GM21619 (cell line): ENCODE data around the gene SYT9.

Experiments used
- ATAC-seq: cut with Tn5 transposase; IDR thresholded peaks from one replicate; pipeline ENCODE4 v1.9.1; 2021; ENCODE audit not compliant: unreplicated experiment

The SYT9 gene

DNA sequence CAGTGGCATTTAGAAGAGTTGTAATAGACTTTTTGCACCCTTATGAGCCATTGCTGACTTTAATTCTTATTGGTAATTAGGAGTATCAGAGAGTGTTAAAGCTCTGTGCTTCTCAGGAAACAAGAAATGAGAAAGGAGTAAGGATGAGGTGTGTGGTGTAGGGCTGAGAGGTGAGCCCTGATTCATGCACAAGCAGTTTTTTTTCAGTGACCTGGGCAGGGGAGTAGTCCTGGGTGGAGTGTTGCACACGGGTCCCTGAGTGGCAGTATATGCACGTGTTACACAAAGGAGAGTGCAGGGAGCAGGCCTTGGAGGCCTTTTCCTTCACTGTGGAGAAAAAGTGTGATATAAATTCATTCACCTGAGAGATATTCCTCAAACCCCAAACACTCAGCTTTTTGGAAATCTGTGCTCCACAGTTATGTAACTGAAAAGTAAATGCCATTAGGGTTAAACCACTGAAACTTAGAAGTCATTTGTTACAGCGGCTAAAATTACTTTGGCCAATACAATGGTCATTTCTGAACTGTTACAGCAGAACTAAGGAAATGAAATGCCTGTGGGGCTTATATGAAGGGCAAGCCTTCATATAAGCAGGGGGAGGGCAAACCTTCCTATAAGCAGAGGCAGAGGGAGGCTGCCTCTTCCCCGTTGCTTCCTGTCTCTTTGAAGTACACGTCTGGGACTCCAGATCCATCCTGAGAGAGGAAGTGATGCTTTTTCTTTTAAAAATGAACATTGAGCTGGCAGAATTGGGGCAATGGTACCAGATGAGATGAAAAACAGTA is 171.0 kb downstream of the SYT9 start:
- peak; percentile 56 for ATAC-seq

DNA sequence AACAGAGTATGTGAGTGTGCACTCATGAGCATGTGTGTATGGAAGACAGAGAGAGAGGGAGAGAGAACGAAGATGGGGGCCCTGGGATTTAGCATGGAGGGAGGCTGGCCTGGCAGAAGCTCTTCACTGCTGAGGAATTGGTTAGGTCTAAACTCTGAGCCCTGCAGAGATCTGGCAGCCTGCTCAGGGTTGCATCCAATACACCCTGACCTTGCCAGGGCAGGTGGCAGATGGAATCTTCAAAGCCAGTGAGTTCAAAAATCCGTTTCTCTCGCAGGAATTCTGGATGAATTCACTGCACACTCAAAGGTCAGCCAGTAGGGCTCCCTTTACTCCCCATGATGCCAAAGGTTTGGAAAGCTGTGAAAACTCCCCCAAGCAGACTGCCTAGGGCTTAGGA is 172.2 kb downstream of the SYT9 start:
- no peak for ATAC-seq

DNA sequence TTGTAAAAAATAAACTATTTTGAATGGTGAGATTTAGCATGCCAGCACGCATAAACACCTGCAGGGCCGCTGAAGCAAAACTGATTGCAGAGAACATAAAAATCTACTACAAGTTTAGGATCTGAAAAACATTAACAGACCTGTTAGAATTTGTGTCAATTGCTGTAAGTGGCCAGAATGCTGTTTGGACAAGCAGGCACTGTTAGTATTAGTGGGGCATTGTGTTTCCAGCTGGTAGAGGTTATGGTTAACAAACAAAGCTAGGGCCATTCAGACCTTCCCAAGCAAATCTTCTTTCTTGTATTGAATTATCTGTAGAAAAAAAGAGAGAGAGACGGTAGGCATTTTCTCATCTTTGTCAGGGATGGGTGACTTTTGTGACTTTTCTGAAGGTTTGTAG is 176.0 kb downstream of the SYT9 start:
- no peak for ATAC-seq

DNA sequence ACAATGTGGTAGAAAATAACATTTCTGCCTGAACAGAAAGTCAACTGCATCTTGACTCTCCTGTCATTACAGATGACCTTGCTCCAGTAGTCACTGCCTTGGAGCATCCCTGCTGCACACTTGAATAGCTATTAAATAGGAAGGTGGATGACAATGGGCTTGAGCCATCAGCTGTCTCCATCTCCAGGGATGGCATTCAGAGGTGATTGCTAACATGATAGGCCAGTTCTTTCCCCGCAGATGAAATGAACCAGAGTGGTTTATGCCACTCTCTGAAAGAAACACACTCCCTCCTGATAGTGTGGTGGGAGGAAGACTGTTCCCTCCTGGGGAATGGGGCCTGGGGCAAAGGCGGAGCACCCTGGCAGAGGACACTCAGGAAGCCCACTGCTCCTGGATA is 176.5 kb downstream of the SYT9 start:
- ATAC-seq = no peak

DNA sequence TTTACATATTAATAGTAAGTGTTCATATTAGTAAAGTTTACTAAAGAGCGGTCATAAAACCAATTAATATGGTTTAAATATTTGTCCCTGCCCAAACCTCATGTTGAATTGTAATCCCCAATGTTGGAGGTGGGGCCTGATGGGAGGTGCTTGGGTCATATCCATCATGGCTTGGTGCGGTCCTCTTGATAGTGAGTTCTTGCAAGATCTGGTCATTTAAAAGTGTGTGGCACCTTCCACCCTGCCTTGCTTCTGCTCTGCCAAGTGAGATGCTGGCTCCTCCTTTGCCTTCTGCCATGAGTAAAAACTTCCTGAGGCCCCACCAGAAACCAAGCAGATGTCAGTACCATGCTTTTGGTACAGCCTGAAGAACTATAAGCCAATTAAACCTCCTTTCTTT is 178.8 kb downstream of the SYT9 start:
- ATAC-seq = no peak

DNA sequence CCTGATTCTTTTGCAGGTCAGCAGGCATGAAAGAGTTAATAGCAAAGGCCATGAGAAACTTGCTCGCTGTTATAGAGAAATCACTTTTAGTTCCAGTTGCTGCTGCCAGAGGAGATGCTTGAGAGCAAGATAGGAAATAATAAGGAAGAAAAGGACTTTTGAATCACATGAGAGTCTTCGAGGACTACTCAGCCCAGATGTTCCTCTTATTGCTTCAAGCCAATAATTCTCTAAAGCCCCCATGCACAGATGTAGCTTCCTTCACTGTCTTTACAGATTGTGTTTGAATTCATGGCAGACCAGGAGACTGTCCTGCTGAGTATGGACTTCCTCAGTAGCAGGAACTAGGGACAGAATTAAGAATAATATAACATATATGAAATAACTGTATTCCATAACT is 183.5 kb downstream of the SYT9 start:
- ATAC-seq = no peak

DNA sequence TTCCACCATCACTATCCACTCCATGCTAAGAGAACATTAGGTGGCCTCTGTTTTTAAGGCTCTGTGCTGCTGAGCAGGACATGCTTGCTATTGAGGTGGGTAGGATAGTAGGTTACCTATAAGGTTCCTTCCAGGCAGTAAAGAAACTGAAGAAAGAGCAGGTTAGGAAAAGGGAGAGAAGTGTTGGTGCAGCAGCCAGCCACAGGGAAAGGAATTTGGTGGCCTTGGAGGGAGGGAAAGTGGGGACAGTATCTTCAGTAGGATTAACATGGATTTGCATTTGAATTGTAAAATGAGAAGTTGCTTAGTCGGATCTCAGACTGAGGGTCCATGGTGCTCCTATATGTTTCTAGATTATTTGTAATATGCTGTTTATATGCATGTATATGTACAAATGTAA is 184.4 kb downstream of the SYT9 start:
- ATAC-seq = no peak

DNA sequence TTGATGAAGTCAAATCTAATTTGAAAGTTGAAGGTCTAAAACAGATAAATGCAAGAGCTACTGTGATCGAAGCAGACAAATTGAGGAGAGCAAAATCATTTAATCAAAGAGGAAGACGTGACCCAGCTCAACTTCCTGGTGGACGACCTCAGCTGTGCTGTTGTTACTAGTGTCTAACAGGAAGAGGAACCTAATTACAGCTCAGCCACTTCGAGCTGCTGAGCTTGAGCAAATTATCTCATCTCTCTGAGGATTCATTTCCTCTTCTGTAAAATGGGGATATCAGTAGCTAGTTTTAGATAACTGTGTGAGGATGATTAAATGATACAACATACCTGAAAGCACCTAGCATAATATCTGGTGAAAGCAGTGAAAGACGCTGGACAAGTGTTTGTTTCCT is 185.0 kb downstream of the SYT9 start:
- peak; percentile 88 for ATAC-seq

DNA sequence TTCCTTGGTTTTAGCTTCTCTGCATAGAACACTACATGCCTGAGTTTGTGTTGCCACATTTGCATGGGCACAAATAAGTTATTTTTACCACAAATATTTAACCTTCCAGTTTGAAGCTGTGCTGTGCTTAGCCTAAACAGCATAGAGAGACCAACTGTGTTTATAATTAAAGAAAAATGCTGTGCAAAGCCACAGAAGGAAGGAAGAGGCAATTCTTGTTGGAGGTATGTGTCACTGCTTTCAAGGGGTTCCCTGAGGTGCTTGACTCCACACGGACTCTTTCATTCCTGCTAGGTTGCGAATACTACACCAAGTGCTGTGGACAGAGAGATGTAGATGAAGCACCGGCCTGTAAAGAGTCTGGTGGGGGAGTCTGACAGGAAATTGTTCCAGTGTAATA is 186.0 kb downstream of the SYT9 start:
- no peak for ATAC-seq

DNA sequence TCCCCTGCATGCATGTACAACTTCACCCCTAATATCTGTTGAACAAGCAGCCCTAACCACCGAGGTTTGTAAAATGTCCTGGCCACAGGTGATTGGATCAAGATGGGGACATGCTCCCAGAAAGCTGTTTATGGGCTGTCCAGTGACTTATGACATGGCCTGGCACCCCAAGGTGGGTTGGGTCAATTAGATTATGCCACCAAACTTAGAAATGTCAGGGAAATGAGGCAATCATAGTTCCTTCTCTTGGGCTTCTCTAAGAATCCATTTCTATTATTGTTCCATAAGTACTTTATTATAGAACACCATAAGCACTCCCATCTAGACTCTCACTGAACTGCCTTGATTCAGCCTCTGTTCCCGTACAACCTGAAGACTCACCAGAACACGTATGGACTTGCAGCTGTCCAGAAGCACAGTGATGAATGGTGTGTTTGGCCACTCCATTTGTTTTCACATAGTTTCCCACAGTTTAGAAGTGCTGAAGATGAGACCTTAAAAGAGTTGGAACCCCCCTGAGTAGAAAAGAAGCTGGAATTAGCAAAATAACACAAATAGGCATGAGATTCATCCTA is 188.1 kb downstream of the SYT9 start:
- no peak for ATAC-seq

DNA sequence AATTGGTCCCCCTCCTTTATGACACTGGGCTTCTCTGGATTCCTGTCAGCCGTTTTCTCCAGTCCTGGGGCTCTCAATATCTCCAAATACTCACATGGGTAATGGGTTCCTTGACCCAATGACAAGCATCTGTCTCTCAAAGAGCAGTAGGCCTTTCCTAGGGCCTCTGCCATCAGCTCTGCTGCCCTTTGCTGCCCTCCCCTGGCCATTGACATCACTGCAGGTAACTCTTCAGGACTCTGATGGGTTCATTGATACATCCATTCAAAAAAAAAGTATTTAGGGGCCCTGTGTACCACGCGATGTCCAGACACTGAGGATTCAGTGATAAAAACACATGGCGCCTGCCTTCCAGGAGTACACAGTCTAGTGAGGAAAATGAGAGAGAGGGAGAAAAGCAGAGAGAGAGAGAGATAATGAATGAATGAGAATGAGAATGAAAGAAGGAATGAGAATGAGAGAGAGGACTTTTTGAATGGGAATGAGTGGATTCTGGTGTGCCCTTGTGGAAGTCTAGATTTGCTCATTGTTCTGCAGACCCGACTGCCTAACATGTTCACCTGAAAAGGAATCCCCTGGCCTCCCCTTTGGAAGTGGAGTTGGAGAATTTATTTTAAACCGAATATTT is 191.0 kb downstream of the SYT9 start:
- ATAC-seq = peak; percentile 88

DNA sequence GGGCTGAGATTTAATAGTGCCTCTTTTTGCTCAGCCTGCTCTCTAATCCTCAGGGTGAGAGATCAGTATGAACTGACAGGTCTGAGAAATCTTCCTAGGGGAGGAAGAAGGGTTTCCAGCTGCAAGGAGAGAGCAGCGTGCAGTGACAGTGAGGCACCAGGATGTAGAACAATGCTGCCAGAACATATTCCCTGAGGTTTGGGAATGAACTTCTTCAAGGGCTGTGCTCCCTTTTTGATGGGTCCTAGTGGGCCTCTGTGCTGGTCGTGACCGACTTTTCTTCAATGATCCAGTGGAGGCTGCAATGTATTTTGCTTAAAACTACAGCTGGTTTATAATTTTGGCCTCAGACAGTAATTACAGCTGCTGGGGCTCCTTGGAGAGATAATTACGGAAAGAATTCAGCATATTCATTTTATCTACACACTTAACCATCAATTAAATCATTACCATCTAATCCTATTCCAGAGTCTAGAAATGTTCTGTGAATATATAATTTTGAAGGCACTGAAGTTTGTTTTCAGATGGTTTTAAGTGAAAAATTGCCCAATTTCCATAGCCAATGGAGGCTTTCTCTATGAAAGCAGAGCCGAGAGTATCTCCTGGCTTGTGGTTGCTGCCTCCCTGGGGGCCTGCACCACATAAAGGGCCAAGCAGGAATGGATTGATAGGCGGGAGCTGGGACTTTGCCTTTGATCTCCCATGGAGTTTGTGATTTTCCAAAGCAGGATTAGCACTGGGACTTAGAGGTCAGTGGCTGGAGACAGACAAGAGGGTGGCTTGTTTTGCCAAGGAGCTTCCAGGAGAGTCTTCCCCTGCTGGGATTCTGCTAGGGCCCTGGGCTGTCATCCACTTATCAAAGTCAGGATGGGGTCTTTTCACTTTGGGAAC is 192.6 kb downstream of the SYT9 start:
- ATAC-seq = no peak

DNA sequence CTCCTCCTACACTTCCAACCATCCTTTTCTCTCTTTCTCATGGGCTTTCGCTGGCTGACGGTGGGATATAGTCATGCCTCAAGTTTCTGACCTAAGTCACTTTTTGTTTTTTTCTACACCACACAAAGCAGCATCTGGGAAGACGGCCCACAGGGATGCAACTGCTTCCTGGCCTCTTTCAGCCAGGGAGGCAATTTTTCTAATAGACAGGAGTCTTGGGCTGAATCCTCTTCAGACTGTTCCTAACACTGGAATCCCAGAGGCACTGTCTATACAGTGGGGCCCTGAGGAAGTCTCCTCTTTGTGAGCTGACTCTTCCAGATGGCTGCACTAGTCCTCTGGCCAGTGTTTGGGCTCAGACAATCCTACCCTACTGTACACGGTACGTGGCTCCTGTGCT is 193.9 kb downstream of the SYT9 start:
- no peak for ATAC-seq

DNA sequence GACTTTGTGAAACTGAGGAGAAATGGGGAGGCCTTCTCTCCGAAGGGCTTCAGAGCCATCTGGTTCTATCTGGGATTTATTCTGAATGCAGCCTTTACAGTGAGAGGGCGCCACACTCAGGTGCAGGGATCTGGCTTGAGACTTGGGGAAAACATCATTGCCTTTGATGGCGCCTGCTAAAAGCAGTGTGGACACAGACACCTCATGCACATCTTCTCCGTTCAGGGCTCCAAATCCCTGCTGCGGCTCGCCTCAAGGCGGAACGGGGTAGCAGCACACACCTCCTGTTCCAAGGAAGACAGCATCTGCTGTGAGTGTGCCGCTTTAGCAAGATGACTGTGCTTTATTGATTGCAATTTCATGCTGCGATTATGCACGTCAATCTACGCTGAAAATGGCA is 196.5 kb downstream of the SYT9 start:
- no peak for ATAC-seq

DNA sequence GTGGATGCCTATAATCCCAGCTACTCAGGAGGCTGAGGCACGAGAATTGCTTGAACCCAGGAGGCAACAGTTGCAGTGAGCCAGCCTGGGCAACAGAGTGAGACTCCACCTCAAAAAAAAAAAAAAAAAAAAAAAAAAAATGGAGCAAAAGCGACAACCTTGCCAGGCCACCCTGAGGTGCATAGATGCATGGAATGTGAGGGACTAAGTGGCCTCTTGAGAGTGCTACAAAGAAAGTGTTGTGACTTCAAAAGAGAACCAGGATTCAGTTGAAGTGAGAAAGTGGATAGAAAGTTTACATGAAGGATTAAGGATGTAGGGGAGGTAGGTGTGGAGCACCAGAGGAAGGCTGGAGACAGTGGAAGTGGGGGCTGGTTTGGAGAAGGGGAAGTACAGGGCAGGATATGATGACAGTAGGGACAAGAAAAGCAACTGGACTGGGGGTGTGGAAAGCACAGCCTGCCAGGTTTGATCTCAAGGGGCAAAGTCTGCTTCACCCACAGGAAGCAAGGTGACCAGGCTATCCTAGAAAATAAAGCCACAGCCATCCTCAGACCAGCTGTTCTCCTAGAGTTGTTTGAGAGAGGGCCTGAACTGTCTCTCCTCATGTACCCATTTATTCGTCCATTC is 197.6 kb downstream of the SYT9 start:
- ATAC-seq = no peak

DNA sequence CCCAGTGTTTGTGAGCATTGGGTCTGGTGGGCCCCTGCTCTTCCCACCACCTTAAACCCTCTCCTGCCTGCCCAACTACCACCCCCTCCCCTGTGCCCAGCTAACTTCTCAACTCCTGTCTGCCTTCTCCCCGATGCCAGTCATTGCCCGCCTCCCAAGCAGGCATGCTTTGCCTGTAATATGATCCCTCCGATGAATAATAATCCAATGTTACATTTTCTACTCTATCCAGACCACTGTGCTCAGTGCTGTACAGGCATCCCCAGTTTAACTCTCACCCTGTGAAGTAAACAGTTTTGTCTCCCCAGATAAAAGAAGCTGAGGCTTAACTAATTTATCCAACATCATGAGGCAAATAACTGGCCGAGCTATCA is 198.1 kb downstream of the SYT9 start:
- no peak for ATAC-seq

DNA sequence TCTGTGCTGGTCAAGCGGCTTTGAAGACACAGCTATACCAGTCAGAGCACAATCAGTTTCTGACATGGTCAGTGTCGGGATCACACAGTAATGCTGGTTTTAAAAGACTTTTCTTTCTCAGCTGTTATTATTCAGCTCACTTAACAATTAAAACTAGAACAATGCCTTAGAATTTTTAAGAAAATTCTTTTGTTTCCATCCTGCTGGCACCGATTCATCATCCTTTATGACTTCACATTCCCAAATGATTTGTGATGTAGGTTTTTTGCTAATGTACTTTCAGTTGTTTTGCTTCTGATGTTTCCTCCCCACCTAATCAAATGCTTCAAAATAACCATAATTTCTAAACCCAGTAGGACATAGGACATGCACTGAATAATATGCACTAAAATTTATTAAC is 199.1 kb downstream of the SYT9 start:
- ATAC-seq = no peak

DNA sequence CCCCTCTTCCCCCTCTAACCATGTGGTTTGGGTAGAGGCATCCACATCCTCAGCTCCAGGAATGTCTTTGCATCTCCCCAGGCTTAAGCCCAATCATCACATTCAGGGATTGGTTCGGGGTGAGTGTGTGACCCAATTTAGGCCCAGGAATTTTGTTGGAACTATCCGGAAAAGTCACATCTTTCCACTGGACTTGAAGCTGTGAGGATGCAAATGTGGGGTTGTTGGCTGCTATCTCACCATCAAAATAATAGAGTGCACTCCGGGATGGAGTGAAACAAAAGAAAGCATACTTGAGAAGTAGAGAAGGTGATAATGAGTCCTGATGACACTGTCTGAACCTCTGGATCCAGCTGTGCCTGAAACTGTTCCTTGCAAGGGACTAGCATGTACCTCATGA is 199.8 kb downstream of the SYT9 start:
- ATAC-seq = no peak

DNA sequence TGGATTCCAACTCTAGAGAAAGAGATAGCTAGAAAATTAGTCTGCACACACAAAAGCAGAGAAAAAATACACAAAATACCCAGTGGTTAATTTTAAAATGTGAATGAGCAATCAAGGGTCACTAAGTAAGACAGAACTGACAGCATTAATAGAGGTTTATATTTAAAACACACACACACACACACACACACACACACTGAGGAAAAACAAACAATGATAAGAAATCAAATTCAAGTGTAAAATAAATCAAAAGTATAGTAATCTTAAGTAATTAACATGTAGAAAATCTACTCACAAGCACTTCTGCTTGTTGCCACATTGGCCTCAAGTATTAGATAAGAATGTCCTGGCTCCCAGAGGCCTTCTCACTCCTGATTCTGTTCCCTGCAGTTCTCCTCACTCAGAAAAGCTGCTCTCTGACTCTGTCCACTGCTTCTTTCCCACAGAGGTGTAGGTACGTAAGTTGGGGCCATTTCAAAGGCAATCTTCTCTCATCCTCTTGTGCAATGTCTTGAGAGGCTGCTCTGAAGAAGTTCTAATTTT is 200.3 kb downstream of the SYT9 start:
- no peak for ATAC-seq

DNA sequence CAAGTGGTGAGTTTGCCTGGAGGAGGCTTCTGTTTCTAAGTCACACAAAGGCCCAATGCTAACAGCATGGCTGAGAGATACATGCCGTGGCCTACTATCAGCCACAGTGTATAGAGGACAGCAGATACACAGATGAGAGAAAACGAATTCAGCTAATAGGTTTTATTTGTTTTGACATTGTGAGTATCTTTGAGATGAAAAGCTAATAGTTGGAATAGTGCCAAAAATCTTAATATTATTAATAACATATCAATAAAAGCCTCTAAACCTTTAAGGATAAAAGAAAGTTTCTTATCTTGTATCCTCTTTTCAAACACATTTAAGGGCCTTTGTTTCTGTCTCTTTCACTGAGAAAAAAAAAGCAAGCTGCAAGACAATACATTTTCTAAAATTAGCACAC is 203.2 kb downstream of the SYT9 start:
- ATAC-seq = no peak

DNA sequence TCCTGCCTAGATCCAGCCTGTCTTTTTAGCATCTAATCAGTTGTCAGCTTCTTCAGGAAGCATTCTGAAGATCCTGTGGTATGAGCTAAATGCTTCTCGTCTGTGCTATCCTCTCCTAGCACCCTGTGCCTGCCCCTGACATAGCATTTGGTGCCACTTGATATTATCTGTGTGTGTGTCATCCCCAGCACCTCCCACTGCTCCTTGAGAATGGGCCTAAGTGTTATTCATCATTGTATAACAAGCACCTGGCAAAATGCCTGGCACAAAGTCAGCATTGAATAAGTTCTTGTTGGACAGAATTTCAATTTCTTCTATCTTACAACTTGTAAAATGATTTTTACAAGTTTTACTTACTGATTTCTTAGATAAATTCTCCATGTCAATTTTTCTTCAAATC is 205.5 kb downstream of the SYT9 start:
- no peak for ATAC-seq
